Fibroblast of pulmonary artery (primary cell): ENCODE results near the gene EML4.
A peak's percentile ranks its signal among the peaks of the same experiment; 100 is the strongest.

Experiments
- DNase-seq: peaks from one replicate; pipeline ENCODE4 v3.0.0-alpha.2; 2010; ENCODE audit warnings: low read depth
- H3K4me3 ChIP-seq: replicated peaks from 2 replicates; pipeline ENCODE4 v1.5.1; 2011; ENCODE audit warnings: low read depth, mild to moderate bottlenecking, control low read depth, low read length, moderate library complexity
- CTCF ChIP-seq: IDR thresholded peaks from 2 replicates; pipeline ENCODE4 v1.5.1; 2011; ENCODE audit warnings: mild to moderate bottlenecking, control low read depth, low read length, inconsistent platforms; ENCODE audit errors: missing control alignments

Gene EML4

GRCh38 chr2:42236911-42237310, 67.8 kb downstream of the EML4 start:
- H3K4me3 ChIP-seq, result no peak overlapping the region
- TF ChIP-seq CTCF, result no peak
- no peak for DNase-seq

- TF ChIP-seq CTCF, result peak; percentile 19
- peak; percentile 33 for DNase-seq
- no peak overlapping the region for H3K4me3 ChIP-seq
Observed at GRCh38 chr2:42238644-42239288, 69.6 kb downstream of the EML4 start.

- no peak overlapping the region for H3K4me3 ChIP-seq
- no peak for DNase-seq
- no peak for TF ChIP-seq CTCF
Observed at GRCh38 chr2:42239289-42239661, 70.1 kb downstream of the EML4 start.

- H3K4me3 ChIP-seq, result no peak overlapping the region
- no peak for DNase-seq
- TF ChIP-seq CTCF, result no peak
Observed at GRCh38 chr2:42239811-42240210, 70.7 kb downstream of the EML4 start.

GRCh38 chr2:42241517-42241916, 72.4 kb downstream of the EML4 start:
- TF ChIP-seq CTCF, result no peak
- no peak overlapping the region for H3K4me3 ChIP-seq
- DNase-seq, result no peak

GRCh38 chr2:42243297-42243696, 74.1 kb downstream of the EML4 start:
- no peak for TF ChIP-seq CTCF
- no peak for DNase-seq
- no peak overlapping the region for H3K4me3 ChIP-seq

- TF ChIP-seq CTCF, result no peak
- no peak overlapping the region for H3K4me3 ChIP-seq
- DNase-seq, result no peak
Observed at GRCh38 chr2:42244520-42244919, 75.4 kb downstream of the EML4 start.
